WI38 (cell line): ENCODE results near the gene BHLHE40.

Experiments used
- H3K4me3 ChIP-seq: 2 replicates; pipeline ENCODE4 v1.5.1; 2011; ENCODE audit warnings: low read depth, mild to moderate bottlenecking, control low read depth, low read length
- TF ChIP-seq, protein P1 (sequence below): IDR thresholded peaks from 2 replicates; pipeline ENCODE4 v1.5.1; 2012; ENCODE audit warnings: low read depth, mild to moderate bottlenecking, control low read depth, low read length

BHLHE40 gene

DNA sequence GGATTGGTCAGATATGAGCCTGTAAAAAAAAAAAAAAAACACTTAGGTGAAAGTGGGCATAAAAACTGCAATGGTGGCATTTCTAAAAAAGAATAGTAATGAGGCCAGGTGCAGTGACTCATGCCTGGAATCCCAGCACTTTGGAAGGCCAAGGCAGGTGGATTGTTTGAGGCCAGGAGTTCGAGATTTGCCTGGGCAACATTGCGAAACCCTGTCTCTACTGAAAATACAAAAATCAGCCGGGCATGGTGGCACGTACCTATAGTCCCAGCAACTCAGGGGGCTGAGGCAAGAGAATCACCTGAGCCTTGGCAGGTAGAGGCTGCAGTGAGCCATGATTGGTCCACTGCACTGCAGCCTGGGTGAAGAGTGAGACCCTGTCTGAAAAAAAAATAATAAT is 38.3 kb upstream of the BHLHE40 start:
- TF ChIP-seq, protein P1, sequence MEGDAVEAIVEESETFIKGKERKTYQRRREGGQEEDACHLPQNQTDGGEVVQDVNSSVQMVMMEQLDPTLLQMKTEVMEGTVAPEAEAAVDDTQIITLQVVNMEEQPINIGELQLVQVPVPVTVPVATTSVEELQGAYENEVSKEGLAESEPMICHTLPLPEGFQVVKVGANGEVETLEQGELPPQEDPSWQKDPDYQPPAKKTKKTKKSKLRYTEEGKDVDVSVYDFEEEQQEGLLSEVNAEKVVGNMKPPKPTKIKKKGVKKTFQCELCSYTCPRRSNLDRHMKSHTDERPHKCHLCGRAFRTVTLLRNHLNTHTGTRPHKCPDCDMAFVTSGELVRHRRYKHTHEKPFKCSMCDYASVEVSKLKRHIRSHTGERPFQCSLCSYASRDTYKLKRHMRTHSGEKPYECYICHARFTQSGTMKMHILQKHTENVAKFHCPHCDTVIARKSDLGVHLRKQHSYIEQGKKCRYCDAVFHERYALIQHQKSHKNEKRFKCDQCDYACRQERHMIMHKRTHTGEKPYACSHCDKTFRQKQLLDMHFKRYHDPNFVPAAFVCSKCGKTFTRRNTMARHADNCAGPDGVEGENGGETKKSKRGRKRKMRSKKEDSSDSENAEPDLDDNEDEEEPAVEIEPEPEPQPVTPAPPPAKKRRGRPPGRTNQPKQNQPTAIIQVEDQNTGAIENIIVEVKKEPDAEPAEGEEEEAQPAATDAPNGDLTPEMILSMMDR, result no peak
- no peak overlapping the region for H3K4me3 ChIP-seq

DNA sequence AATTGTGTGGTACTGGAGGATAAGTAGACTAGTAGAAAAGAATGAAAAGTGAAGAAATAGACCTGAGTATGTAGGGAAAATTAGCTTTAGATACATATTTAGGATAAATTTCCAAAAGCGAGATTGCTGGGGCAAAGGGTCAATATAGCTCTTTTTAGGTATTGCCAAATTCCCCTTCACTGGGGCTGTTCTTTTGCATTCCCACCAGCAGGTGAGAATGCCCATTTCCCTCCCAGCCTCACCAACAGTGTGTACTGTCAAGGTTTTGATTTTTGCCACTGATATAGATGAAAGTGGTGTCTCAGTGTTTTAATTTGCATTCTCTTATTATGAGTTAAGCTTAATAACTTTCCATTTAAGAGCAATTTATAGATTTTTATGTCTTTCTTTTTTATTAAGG is 35.7 kb upstream of the BHLHE40 start:
- no peak overlapping the region for H3K4me3 ChIP-seq
- TF ChIP-seq, protein P1, result peak; percentile 30; the same call in 1 of the 2 replicates

DNA sequence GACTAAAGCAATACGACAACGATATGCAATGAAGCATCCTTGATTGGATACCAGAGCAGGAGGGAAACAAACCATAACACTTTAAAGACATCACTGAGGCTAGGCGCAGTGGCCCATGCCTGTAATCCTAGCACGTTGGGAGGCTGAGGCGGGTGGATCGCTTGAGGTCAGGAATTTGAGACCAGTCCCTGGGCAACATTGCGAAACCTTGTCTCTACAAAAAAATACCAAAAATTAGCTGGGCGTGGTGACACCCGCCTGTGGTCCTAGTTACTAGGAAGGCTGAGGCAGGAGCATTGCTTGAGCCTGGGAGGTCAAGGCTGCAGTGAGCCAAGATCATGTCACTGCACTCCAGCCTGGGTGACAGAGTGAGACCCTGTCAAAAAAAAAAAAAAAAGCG is 33.9 kb upstream of the BHLHE40 start:
- TF ChIP-seq, protein P1, result no peak
- H3K4me3 ChIP-seq, result no peak overlapping the region

DNA sequence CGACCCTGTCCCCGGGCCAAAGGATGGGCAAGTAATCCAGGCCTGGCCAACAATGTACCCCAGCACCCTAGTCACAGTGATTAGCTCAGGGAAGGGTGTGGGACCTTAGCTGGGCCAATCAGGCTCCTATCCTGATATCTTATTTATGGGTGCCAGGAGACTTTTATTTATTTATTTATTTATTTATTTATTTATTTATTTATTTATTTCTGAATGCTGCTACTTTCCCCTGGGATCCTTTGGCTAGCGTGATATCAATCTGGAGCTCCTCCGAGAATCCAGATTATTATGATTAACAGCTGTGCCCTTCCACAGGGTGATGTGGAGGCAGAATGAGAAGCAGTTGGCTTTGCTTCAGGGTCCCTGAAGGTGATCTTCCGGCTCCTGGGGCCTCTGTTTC is 32.2 kb upstream of the BHLHE40 start:
- TF ChIP-seq, protein P1, result no peak
- no peak overlapping the region for H3K4me3 ChIP-seq

DNA sequence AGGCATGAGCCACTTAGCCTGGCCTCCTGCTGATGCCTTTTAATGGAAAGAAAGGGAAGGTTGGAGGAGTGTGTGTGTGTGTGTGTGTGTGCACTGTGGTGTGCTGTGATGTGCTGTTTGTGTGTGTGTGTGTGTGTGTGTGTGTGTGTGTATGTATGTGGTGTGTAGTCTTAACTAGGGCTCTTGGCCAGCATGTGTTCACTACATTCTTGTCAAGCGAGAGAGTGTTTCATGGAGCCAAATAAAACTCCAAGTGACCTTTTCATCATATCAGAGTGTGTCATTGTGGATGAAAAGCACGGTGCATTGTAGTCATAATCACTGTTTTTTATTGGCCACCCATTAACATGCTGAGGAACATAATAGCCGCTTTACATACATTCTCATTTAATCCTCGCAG is 30.8 kb upstream of the BHLHE40 start:
- TF ChIP-seq, protein P1, result no peak
- H3K4me3 ChIP-seq, result no peak overlapping the region

DNA sequence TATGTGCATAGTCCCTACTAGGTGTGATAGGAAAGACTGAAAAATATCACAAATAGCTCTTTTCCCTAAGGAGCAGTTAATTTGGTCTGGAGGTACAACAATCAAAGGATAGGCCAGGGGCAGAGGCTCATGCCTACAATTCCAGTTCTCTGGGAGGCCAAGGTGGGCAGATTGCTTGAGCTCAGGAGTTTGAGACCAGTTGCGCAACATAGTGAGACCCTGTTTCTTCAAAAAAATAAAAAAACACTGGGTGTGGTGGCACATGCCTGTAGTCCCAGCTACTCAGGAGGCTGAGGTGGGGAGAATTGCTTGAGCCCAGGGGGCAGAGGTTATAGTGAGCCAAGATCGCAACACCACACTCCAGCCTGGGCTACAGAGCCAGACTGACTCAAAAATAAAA is 30.2 kb upstream of the BHLHE40 start:
- H3K4me3 ChIP-seq, result no peak overlapping the region
- TF ChIP-seq, protein P1, result no peak

DNA sequence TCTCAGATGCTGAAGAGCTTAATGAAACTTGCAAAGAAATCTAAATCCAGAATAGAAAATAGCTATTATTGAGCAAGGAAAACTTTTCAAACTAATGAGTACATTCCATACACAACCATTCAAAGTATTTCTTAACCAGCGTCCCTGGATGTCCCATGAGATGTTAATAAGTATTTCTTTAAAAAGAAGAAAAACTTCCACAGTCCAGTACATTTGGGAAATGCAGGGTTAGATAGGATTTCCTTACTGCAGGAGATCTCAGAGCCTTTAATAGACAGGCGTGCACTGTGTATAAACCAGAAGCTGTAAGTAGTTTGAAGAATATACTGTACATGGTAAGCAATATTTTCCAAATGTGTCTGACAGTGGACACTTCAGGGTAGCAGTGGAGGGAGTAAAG is 29.6 kb upstream of the BHLHE40 start:
- TF ChIP-seq, protein P1, result no peak
- no peak overlapping the region for H3K4me3 ChIP-seq
